HepG2 (cell line): ENCODE results near the gene EXOC3L2. TPM values are rescaled to one million over a fixed set of nuclear protein-coding genes. Genes with fewer than 3 reads are reported as not detected.

Experiments used
- ATAC-seq: fragments of 200-7000 bp; cut with Tn5 transposase; 3 replicates; pipeline ENCODE4 v1.9.1; 2020; ENCODE audit warnings: mild to moderate bottlenecking, moderate library complexity
- BruUV-seq: library from RNA; stranded (reverse); fragments of 400-500 nt; replicated peaks from 2 replicates; lab custom pipeline; 2021; lab: Mats Ljungman, UMichigan
- CTCF ChIA-PET: fragments of 300-600 bp; formaldehyde crosslinking; extraction: SDS; loops from one replicate; lab custom pipeline; 2021; ENCODE audit warnings: low total read pairs, inconsistent platforms, low intra/inter-chr PET ratio; lab: Yijun Ruan, JAX
- POLR2A ChIA-PET: fragments of 350-600 bp; sonication (Branson Sonifier 250); formaldehyde crosslinking; loops from one replicate; lab custom pipeline; 2020; ENCODE audit warnings: antibody characterized with exemption, inconsistent platforms; lab: Yijun Ruan, JAX
- DNase-seq: peaks from one replicate; pipeline ENCODE4 v3.0.0-alpha.2; 2015; ENCODE audit warnings: low spot score
- FAIRE-seq: peaks from 3 replicates; lab custom pipeline; 2011; peaks lifted over from hg19 to GRCh38; lab: Jason Lieb, UNC
- H2AFZ ChIP-seq: one replicate; pipeline ENCODE4 v1.6.1; 2011; ENCODE audit warnings: low read length, inconsistent platforms
- H3K27ac ChIP-seq: fragments of 300-600 bp; 3 replicates; pipeline ENCODE4 v1.8.0; 2011; ENCODE audit warnings: mixed run types, mild to moderate bottlenecking, mixed read lengths, low read length, inconsistent platforms; ENCODE audit not compliant: insufficient read depth; ENCODE audit errors: extremely low read length
- H3K27me3 ChIP-seq, 2 experiments: fragments of 200-600 bp in 1 of 2; 2 replicates in 1 of 2; 3 replicates in 1 of 2; pipeline versions ENCODE4 v1.6.0 to v1.8.0; 2011; ENCODE audit warnings: low read length in 2 of 2, mild to moderate bottlenecking in 2 of 2, moderate library complexity in 2 of 2, inconsistent platforms in 1 of 2; ENCODE audit not compliant: insufficient read depth in 2 of 2, control insufficient read depth in 1 of 2
- H3K36me3 ChIP-seq, 2 experiments: fragments of 200-600 bp in 1 of 2; replicated peaks in 1 of 2; 2 replicates in 1 of 2; 3 replicates in 1 of 2; pipeline versions ENCODE4 v1.5.1 to v1.8.0; 2011; ENCODE audit warnings: low read length in 2 of 2, inconsistent platforms in 1 of 2; ENCODE audit not compliant: insufficient read depth in 2 of 2, control insufficient read depth in 1 of 2
- H3K4me1 ChIP-seq: 2 replicates; pipeline ENCODE4 v1.5.1; 2012; ENCODE audit warnings: low read length, inconsistent platforms; ENCODE audit not compliant: insufficient read depth
- H3K4me2 ChIP-seq: 2 replicates; pipeline ENCODE4 v1.6.0; 2011; ENCODE audit warnings: low read depth, low read length, inconsistent platforms
- H3K4me3 ChIP-seq, 3 experiments: fragments of 200-600 bp in 1 of 3; sonication (generic), shearing (Covaris generic) in 1 of 3; replicated peaks in 1 of 3; 2 replicates each; pipeline ENCODE4 v1.5.1; 2011 to 2016; ENCODE audit warnings: low read length in 3 of 3, inconsistent platforms in 2 of 3, low read depth in 2 of 3, mild to moderate bottlenecking in 2 of 3, control low read depth in 1 of 3, mixed read lengths in 1 of 3; ENCODE audit not compliant: insufficient read depth in 1 of 3
- H3K79me2 ChIP-seq: one replicate; pipeline ENCODE4 v1.6.1; 2011; ENCODE audit warnings: low read length, inconsistent platforms; ENCODE audit not compliant: insufficient read depth
- H3K9ac ChIP-seq: 2 replicates; pipeline ENCODE4 v1.6.0; 2011; ENCODE audit warnings: mild to moderate bottlenecking, low read depth, low read length, inconsistent platforms; ENCODE audit not compliant: insufficient read depth
- H3K9me3 ChIP-seq: 2 replicates; pipeline ENCODE4 v1.5.1; 2012; ENCODE audit warnings: mild to moderate bottlenecking, low read length
- H4K20me1 ChIP-seq: 2 replicates; pipeline ENCODE4 v1.6.0; 2011; ENCODE audit warnings: inconsistent platforms, mild to moderate bottlenecking, low read length, moderate library complexity; ENCODE audit not compliant: insufficient read depth
- FOXP1 ChIP-seq, 2 experiments: fragments of 450-650 bp in 1 of 2; IDR thresholded peaks; 2 replicates each; pipeline ENCODE4 v1.6.1; 2017 to 2018; ENCODE audit warnings: antibody characterized with exemption in 1 of 2
- HNF4A ChIP-seq: sonication (generic); formaldehyde crosslinking; IDR thresholded peaks from 2 replicates; pipeline ENCODE4 v1.4.0; 2020; ENCODE audit warnings: missing genetic modification reagents
- PITX1 ChIP-seq: sonication (generic); formaldehyde crosslinking; IDR thresholded peaks from 2 replicates; pipeline ENCODE4 v1.5.1; 2020; ENCODE audit warnings: mild to moderate bottlenecking, missing genetic modification reagents
- SOX6 ChIP-seq, 2 experiments: fragments of 450-650 bp in 1 of 2; sonication (generic) in 1 of 2; formaldehyde crosslinking in 1 of 2; IDR thresholded peaks; 2 replicates each; pipeline versions ENCODE4 v1.4.0 to v1.6.1; 2017 to 2020; ENCODE audit warnings: antibody characterized with exemption in 1 of 2, mild to moderate bottlenecking in 1 of 2, missing genetic modification reagents in 1 of 2
- TCF7L2 ChIP-seq: IDR thresholded peaks from 2 replicates; pipeline ENCODE4 v1.6.1; 2011; ENCODE audit warnings: mild to moderate bottlenecking, low read depth, low read length, moderate library complexity
- YEATS4 ChIP-seq: sonication (generic); formaldehyde crosslinking; IDR thresholded peaks from 2 replicates; pipeline ENCODE4 v1.4.0; 2020; ENCODE audit warnings: missing genetic modification reagents, borderline replicate concordance
- ZBTB1 ChIP-seq: sonication (generic); formaldehyde crosslinking; IDR thresholded peaks from 2 replicates; pipeline ENCODE4 v1.4.0; 2020; ENCODE audit warnings: missing genetic modification reagents, borderline replicate concordance
- WGBS: methylation state at CpG from one replicate; pipeline ENCODE4 v1.1.6; 2017; ENCODE audit warnings: low lambda C conversion rate; 5-methylcytosine and 5-hydroxymethylcytosine counted together
- in situ Hi-C: cut with HindIII; loops from 2 replicates; pipeline ENCODE4 v1.10.0; 2017; ENCODE audit warnings: low pct_unique_long_range_greater_than_20kb; ENCODE audit not compliant: extremely low pct_ligation_motif_present
- intact Hi-C: fragments of 100-400 bp; cut with micrococcal nuclease; formaldehyde crosslinking; loops from one replicate; pipeline ENCODE4 v1.10.0; 2022; ENCODE audit not compliant: unreplicated experiment
- polyA plus RNA-seq, 8 experiments: library from polyadenylated mRNA; depleted of rRNA in 3 of 8; stranded (reverse) in 7 of 8; unstranded in 1 of 8; fragments of >200 nt; fragmentation: Illumina TruSeq in 4 of 8; extraction: Trizol in 4 of 8; gene quantifications; 2 replicates each; pipeline versions ENCODE4 v1.2.1 to v1.2.3, GENCODE V29; 2011 to 2016; ENCODE audit warnings: low read depth in 4 of 8, missing spikeins in 1 of 8, mixed read lengths in 1 of 8; ENCODE audit not compliant: insufficient read depth in 1 of 8
- total RNA-seq, 5 experiments: library from RNA; depleted of rRNA; stranded (reverse); fragments of >200 nt; fragmentation: Illumina TruSeq; extraction: Trizol; gene quantifications; 2 replicates each; pipeline ENCODE4 v1.2.3, GENCODE V29; 2016; ENCODE audit warnings: low read depth in 1 of 5
- TF ChIP-seq, protein P1 (sequence below): sonication (generic); formaldehyde crosslinking; IDR thresholded peaks from 2 replicates; pipeline ENCODE4 v1.8.1; 2023; ENCODE audit warnings: mild to moderate bottlenecking, missing genetic modification reagents
- TF ChIP-seq, protein P2 (sequence below): sonication (generic); formaldehyde crosslinking; IDR thresholded peaks from 2 replicates; pipeline ENCODE4 v1.5.1; 2020; ENCODE audit warnings: missing genetic modification reagents, mild to moderate bottlenecking, borderline replicate concordance

EXOC3L2 gene
- total and polyA plus RNA-seq, 2 of the 13 experiments (the other 11 are each of a cell fraction or from before 2014, with no cell fraction given) = 0.21 TPM; not detected in 1

DNA sequence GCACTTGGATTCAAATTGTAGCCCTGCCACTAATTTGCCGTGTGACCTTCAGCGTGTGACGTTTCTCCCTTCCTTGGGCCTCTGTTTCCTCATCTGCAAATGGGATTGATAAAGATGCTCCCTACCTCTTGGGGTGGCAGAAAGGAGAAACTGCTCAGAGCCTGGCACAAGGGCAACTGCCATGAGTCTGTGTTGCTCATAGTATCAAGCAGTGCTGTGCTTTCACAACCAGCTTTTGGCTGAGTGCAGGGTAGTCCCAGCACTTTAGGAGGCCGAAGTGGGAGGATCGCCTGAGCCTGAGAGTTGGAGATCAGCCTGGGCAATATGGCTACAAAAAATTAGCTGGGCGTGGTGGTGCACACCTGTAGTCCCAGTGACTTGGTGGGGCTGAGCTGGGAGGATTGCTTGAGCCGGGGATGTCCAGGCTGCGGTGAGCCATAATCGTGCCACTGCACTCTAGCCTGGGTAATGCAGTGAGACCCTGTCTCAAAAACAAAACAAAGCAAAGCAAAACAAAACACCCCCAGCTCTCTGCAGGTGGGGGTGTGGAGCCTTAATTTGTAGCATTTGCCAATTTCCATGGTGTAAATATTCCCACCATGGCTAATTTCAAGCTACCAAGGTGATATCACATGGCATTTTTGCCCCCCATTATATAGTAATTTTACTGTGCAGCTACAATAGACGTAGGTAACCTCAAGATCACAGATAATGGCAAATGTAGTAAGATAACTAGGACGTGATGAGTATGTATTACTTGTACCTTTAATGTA is 4.2 kb upstream of the EXOC3L2 start:
- WGBS = 43% methylated on average over 10 of the region's 11 CpGs
- FAIRE-seq = no peak
- intact Hi-C loops (loop anchor here (2.0 to 10.0 kb wide), 3 partner anchors 49 to 89 kb away; no protein-coding TSS in a partner anchor), in situ Hi-C loops (loop anchor here (5.0 kb wide), 1 partner anchor 93 kb away; the partner anchor contains the start of gene KLC3)
- H3K4me1 ChIP-seq = peaks cover 74% of the 10 kb centered on the region
- no peaks in the 10 kb centered on the region; a peak in 1 of 5 replicates for H3K36me3 ChIP-seq
- 0 out of 2 replicates have a peak, but pooled peaks have one; percentile 30 for TF ChIP-seq YEATS4 (CRISPR knock-in tag)
- TF ChIP-seq, protein P1, sequence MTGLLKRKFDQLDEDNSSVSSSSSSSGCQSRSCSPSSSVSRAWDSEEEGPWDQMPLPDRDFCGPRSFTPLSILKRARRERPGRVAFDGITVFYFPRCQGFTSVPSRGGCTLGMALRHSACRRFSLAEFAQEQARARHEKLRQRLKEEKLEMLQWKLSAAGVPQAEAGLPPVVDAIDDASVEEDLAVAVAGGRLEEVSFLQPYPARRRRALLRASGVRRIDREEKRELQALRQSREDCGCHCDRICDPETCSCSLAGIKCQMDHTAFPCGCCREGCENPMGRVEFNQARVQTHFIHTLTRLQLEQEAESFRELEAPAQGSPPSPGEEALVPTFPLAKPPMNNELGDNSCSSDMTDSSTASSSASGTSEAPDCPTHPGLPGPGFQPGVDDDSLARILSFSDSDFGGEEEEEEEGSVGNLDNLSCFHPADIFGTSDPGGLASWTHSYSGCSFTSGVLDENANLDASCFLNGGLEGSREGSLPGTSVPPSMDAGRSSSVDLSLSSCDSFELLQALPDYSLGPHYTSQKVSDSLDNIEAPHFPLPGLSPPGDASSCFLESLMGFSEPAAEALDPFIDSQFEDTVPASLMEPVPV (CRISPR knock-in tag) = no peak
- H3K4me2 ChIP-seq = no peak overlapping the region; the same call in 1 of the 2 replicates
- ChIA-PET POLR2A (no interaction called here), CTCF (interaction anchor here (0.8 kb wide), 1 partner anchor 49 kb away, joined by 4 read pairs; no protein-coding TSS in a partner anchor)
- no peak overlapping the region for H2AFZ ChIP-seq
- H3K4me3 ChIP-seq = no peak overlapping the region
- no peak for ATAC-seq
- no peaks in the 10 kb centered on the region for H3K9me3 ChIP-seq
- BruUV-seq = no TSS peak
- H4K20me1 ChIP-seq = no peaks in the 10 kb centered on the region
- peaks cover 25% of the 10 kb centered on the region for H3K79me2 ChIP-seq
- DNase-seq = no peak
- peaks cover 2 to 9% of the 10 kb centered on the region in 2 experiments; a peak in 4 of 5 replicates for H3K27me3 ChIP-seq
- no peak overlapping the region for H3K9ac ChIP-seq
- no peak overlapping the region for H3K27ac ChIP-seq

DNA sequence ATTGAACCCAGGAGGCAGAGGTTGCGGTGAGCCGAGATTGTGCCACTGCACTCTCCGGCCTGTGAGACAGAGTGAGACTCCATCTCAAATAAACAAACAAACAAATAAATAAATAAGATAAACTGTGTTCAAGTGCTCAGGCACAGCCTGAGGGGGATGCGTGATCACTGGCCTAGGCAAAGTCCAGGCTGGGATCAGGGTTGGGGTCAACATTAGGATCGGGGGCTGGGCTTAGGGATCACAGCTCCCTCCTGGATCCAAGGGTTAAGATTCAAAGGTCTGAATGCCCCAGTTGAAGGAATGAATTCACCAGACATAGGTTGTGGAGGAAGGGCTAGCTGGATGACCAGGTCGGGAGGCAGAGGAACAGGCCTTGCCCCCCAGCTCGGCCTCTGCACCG is 1.9 kb upstream of the EXOC3L2 start:
- in situ Hi-C loops (no loop called here), intact Hi-C loops (loop anchor here (10.0 kb wide), 1 partner anchor 62 kb away; no protein-coding TSS in a partner anchor)
- no peak for DNase-seq
- FAIRE-seq = no peak
- TF ChIP-seq TCF7L2 (no peak), ZBTB1 (CRISPR knock-in tag) (no peak), HNF4A (CRISPR knock-in tag) (peak; percentile 38; the same call in 1 of the 2 replicates), PITX1 (CRISPR knock-in tag) (0 out of 2 replicates have a peak, but pooled peaks have one; percentile 22), FOXP1 (IDR thresholded peaks at IDR 0.05) (no peak), FOXP1 (CRISPR knock-in tag; IDR thresholded peaks at IDR 0.05) (0 out of 2 replicates have a peak, but pooled peaks have one; percentile 11), SOX6 (IDR thresholded peaks at IDR 0.05) (no peak), SOX6 (CRISPR knock-in tag; IDR thresholded peaks at IDR 0.05) (no peak)
- TF ChIP-seq, protein P2, sequence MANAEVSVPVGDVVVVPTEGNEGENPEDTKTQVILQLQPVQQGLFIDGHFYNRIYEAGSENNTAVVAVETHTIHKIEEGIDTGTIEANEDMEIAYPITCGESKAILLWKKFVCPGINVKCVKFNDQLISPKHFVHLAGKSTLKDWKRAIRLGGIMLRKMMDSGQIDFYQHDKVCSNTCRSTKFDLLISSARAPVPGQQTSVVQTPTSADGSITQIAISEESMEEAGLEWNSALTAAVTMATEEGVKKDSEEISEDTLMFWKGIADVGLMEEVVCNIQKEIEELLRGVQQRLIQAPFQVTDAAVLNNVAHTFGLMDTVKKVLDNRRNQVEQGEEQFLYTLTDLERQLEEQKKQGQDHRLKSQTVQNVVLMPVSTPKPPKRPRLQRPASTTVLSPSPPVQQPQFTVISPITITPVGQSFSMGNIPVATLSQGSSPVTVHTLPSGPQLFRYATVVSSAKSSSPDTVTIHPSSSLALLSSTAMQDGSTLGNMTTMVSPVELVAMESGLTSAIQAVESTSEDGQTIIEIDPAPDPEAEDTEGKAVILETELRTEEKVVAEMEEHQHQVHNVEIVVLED = no peak
- peaks cover 4 to 10% of the 10 kb centered on the region in 2 experiments; a peak in 4 of 5 replicates for H3K27me3 ChIP-seq
- H3K4me2 ChIP-seq = peak overlapping the region; percentile 45; the same call in 1 of the 2 replicates
- no peaks in the 10 kb centered on the region for H4K20me1 ChIP-seq
- peaks cover 54% of the 10 kb centered on the region for H3K4me1 ChIP-seq
- H3K36me3 ChIP-seq = no peaks in the 10 kb centered on the region
- no peaks in the 10 kb centered on the region for H3K9me3 ChIP-seq
- BruUV-seq = no TSS peak
- H2AFZ ChIP-seq = no peak overlapping the region
- H3K79me2 ChIP-seq = peaks cover 7% of the 10 kb centered on the region
- ChIA-PET POLR2A (no interaction called here), CTCF (no interaction called here)
- ATAC-seq = no peak
- H3K9ac ChIP-seq = no peak overlapping the region
- no peak overlapping the region for H3K4me3 ChIP-seq
- 9% methylated on average over 8 of the region's 8 CpGs for WGBS
- no peak overlapping the region for H3K27ac ChIP-seq
